ENCODE measurements around the gene WDR37.

DNA sequence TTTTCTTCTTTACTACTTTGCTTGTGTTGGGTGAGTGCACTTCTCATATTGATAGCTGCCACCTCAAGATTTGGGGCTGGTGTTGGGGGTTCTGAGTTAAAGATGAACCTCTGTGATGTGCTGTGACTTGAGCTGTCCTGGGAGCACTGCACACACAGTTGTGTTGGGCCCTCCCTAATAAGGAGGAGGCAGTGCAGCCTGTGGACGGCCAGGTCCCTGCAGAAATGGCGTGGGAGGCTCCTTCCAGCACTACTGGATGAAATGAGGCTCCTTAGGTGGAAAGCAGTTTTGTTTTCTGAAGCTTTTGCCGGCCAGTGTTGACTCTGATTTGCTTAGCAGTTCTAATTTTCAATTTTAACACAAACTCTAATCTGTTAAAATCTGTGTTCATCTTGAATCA is 44.0 kb downstream of the WDR37 start:
- TF ChIP-seq POLR2A (IDR thresholded peaks at IDR 0.05): no peak
- TF ChIP-seq, protein P1, sequence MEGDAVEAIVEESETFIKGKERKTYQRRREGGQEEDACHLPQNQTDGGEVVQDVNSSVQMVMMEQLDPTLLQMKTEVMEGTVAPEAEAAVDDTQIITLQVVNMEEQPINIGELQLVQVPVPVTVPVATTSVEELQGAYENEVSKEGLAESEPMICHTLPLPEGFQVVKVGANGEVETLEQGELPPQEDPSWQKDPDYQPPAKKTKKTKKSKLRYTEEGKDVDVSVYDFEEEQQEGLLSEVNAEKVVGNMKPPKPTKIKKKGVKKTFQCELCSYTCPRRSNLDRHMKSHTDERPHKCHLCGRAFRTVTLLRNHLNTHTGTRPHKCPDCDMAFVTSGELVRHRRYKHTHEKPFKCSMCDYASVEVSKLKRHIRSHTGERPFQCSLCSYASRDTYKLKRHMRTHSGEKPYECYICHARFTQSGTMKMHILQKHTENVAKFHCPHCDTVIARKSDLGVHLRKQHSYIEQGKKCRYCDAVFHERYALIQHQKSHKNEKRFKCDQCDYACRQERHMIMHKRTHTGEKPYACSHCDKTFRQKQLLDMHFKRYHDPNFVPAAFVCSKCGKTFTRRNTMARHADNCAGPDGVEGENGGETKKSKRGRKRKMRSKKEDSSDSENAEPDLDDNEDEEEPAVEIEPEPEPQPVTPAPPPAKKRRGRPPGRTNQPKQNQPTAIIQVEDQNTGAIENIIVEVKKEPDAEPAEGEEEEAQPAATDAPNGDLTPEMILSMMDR (IDR thresholded peaks at IDR 0.05): no peak
